ENCODE measurements around the gene RNASE8.
"Not testable (repeated sequence)": the region's sequence is repeated elsewhere in the genome, so short reads cannot be mapped to it uniquely, and the experiment has no call there.

DNA sequence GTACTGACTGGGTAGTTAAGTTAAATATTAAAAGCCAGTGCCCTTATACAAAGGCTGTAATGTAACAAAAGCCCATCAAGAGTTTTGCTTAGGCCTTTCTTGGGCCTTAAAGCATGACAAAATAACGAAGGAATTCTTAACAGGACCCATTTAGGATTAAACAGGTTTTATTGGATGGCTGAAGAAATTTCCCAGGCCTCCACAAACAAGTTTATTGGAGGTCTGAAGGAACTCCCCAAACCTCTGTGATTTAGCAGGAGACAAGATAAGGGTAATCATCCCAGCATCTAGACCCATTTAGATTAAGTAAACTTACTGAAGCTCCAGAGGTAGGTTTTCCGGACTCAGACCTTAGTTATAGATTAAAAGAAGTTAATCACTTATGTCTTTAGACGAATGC, 47.9 kb upstream of the RNASE8 start:
- TF ChIP-seq, protein P1, sequence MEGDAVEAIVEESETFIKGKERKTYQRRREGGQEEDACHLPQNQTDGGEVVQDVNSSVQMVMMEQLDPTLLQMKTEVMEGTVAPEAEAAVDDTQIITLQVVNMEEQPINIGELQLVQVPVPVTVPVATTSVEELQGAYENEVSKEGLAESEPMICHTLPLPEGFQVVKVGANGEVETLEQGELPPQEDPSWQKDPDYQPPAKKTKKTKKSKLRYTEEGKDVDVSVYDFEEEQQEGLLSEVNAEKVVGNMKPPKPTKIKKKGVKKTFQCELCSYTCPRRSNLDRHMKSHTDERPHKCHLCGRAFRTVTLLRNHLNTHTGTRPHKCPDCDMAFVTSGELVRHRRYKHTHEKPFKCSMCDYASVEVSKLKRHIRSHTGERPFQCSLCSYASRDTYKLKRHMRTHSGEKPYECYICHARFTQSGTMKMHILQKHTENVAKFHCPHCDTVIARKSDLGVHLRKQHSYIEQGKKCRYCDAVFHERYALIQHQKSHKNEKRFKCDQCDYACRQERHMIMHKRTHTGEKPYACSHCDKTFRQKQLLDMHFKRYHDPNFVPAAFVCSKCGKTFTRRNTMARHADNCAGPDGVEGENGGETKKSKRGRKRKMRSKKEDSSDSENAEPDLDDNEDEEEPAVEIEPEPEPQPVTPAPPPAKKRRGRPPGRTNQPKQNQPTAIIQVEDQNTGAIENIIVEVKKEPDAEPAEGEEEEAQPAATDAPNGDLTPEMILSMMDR (IDR thresholded peaks at IDR 0.05) = not testable (repeated sequence)
- TF ChIP-seq ZFX (IDR thresholded peaks at IDR 0.05; ENCODE audit: borderline replicate concordance) = not testable (repeated sequence)
